Activated CD4-positive, alpha-beta T cell treated with anti-CD3 and anti-CD28 coated beads for 4 hours (primary cell): ENCODE results near the gene TXNL4A.

Experiments used
- DNase-seq, 2 donors: peaks; one replicate each; pipeline ENCODE4 v3.0.0-alpha.2; 2020

The TXNL4A gene

DNA sequence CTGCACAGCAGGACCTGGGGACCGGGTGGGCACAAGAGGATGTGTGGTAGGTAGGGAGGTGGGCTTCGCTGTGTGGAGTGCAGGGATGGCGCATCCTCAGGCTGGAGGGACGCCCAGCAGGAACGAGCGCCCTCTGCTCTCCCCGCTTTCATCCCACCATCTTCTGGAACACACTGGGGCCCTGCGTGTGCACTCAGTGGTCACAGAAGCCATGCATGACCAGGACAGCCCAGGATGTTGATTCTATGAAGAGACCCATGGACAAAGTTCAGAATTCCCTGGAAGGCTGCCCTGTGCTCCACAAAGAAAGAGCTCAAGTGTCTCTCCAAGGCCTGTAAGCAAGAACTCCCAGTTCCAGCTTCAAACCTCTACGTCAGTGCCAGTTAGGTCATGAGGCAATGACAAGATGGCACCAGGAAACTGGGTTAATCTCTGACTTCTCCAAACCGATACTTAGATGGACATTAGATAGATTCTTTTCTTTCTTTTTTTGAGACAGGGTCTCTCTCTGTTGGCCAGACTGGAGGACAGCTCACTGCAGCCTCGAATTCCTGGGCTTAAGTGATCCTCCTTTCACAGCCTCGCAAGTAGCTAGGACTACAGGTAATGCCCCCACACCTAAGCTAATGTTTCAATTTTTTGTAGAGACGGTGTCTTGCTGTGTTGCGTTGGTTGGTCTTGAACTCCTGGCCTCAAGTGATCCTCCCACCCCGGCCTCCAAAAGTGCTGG, 40.3 kb downstream of the TXNL4A start:
- no peak for DNase-seq

DNA sequence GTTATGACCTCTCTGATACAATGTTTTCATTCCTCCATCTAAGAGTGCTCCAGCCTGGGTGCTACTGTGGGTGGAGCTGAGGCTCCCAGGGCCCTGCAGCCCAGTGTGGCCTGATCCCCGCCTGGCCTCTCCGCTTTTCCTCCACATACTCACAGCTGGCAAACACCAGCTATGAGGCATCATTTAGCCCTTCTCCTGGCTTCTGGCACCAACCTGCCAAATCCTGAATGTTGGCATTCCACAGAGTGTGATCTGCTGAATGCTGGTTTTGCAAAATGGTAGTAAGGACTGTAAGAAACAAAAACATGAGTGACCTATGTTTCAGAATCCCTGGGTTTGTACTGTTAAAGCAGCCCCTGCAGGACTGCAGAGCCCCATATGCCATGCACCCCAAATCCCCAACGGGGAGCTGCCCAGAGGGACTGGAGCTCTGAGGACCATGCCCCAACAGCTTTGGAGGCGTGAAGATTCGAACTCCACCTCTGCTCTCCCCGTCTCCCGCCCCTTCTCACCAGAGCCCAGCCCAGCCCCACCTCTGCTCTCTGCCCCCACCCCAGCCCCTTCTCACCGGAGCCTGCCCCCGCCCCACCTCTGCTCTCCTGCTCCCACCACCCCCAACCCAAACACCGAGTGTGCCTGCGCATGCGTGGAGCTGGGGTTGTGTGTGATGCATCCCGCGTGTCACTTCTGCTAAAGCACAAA, 41.2 kb downstream of the TXNL4A start:
- DNase-seq: no peak

DNA sequence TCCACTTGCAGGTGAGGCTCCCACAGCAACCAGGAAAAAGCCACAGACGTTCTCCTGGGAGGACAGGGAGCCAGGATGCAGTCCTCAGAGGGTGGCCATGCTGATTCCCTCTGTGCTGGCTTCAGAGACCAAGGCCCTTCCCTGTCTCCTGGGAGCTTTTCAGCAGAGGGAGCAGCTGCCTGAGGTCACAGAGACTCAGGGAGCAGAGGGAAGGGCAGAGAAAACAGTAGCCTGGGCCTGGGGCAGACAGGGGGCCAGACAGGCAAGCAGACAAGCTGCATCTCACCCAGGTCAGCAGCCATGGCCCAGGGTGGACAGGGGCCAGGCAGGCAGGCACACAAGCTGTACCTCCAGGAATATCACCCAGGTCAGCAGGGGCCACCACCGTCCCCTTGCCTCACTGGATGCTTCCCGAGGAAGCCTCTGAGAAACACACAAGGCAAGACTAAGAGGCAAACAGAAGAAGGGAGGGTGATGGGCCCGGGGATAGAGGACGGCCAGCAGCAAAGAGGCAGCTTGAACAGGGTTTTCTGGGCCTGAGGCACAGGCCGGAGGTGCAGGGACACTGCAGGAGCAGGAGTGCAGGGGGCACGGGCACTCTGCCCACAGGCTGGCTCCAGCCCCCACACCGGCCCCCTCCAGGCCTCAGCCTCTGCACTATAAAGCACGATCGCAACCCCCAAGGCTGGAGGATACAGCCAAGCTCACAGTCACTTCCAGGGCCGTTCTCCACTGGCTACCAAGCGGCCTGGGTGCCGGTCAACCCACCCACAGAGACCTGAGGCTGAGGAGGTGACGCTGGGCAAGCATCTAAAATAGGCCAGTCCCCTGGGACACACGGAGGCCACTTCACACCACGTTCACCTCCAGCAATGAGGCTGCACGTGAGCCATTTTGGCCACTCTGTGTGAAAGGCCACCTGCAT, 43.0 kb downstream of the TXNL4A start:
- no peak for DNase-seq

- no peak for DNase-seq
Observed at GRCh38 chr18:79944746-79945117, 43.6 kb downstream of the TXNL4A start.

DNA sequence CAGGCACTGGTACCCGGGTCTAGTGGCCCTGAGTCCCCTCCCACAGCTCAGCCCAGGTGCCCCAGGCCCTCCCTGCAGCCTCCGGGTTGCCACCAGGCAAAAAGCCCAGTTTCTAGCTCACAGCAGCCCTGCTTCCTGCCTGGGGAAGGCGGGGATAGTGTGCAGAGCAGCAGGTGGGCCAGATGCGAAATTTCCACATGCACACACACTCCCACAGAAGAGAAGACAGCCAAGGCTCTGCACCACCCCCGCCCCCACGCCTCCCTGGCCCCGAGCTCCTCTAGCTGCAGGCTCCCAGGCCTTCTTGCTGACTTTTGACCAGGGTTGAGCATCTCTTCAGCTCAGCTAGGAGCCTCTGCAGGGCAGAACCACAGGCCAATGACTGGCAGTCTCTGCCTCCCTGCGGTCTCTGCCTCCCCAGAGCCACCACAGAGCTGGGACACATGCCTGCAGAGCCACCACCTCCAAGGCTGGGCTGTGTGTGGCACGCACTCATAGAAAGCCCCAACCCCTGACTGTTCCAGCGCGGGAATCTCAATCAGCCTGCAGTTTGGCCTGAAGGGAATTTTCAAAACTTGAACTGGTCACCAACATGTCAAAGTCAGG, 44.1 kb downstream of the TXNL4A start:
- peak in 1 of 2 donors; percentile 20 for DNase-seq

DNA sequence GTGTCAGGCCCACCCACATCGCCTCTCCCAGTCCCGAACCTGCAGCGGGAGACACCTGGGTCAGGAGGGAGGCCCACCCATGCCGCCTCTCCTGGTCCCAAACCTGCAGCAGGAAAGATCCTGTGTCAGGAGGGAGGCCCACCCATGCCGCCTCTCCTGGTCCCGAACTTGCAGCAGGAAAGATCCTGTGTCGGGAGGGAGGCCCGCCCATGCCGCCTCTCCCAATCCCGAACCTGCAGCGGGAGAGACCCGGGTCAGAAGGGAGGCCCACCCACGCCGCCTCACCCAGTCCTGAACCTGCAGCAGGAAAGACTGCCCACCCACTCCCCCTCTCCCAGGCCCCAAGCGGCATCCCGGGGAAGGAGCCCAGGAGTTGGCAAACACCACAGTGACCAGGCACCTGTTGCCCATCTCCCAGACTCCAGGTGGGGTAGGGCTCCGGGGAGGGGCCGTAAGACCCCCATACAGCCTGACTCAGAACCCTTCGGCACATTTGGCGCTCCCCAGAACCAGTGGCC, 44.7 kb downstream of the TXNL4A start:
- no peak for DNase-seq

DNA sequence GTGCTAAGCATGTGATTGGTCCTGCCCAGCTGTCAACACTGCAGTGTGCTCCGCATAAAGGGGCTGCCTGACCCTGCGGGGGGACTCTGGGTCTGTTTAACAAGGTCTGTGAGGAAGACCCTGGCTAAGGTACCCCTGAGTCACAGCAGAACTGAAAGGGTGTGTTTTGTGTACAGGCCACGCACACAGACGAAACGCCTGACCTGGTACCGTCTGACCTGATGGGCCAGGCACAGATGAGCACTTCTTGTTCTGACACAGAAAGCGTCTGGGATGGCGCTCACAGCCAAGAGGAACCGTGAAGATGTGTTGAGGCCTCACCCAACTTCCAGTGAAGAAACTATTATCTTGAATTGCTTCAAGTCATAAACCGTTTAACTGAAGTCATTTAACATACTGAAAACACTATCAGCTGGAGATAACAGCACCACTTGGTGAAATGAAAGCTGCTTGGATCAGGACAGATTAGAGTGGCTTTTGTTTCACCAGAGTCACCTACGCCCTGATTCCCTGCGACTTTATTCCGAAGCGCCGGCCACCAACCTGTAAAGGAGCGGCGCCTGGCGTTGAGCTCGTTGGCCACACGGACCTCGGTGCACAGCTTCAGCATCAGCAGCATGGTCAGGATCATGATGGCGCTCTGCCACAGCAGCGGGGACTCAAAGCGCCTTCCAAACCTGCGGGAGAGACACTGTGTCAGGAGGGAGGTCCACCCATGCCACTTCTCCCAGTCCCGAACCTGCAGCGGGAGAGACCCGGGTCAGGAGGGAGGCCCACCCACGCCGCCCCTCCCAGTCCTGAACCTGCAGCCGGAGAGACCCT, 45.4 kb downstream of the TXNL4A start:
- no peak for DNase-seq

DNA sequence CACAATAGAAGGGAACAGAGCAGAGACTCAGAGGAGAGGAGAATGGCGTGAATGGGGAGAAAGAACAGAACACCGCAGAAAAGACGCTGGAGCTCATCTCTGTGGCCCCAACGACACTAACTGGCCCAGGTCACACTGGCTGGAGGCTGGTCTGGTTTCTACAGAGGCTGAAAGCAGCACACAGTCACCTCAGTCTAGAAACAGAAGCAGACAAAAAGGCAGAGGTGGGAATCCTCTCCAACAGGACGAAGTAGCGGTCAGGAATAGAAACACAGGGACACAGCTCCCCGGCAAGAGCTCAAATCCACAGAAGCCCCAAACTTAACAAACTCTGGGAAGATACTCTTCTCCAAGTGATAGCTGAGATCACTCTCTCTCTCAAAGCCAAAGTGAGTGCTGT, 46.2 kb downstream of the TXNL4A start:
- DNase-seq: no peak

DNA sequence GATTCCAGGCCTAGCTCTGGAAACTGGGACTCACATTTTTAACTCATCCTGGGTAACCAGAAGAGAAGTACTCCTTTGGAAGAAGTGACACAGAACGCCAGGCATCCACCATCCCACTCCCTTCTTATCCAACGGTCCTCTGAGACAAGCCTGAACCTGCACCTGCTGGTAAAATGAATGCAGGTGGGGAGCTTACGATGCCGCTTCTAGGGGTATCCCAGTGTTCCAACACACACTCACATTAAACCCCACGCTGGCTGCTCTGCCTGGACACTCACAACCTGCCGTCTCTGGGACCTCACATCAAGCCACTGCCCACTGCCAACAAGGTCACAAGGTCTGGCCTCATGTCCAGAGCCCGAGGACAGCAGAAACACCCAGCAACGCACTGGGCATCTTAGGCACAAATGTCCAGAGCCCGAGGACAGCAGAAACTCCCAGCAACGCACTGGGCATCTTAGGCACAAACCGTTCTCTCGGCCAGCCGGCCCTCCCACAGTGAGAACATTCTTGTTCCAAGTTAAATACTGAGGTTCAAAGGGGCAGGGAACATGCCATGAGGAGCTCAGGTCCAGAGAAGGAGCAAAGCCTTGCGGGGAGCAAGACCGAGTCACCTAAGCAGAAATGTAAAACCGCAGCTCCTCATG, 46.8 kb downstream of the TXNL4A start:
- DNase-seq: no peak

GRCh38 chr18:79940814-79941472, 47.4 kb downstream of the TXNL4A start:
- no peak for DNase-seq

- no peak for DNase-seq
Observed at GRCh38 chr18:79940126-79940813, 48.1 kb downstream of the TXNL4A start.

DNA sequence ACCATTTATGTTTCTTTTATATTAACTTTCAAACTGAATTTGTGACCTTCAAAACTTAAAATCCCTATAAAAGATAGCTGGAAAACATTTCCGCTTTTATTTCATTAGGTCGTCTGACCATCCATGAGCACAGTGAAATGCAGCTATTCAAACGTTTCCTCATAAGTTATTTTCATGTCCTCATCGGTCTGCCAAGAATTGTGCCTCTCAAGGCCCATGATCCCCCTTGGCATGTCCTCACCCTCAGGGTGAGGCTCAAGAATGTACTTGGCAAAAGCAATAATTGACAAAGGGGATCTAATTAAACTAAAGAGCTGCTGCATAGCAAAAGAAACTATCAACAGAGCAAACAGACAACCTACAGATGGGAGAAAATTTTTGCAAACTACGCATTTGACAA, 49.3 kb downstream of the TXNL4A start:
- no peak for DNase-seq

DNA sequence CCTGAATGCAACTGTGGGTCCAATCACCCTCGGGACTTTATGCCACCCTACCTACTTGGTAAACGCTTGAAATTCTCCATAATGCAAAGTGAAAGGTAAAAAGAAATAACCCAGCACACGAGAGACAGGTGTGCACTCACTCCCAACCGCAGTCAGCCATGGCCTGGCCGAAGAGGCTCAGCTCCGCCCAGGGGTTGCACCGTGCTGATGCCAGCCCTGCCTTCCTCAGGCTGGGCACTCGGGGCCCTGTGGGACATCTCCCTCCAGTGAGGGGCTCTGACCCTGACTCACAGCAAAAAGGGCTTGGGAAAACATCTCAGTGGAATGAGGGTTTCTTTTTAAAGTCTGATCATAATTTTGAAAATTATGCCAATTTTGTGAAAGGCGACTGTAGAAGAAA, 50.2 kb downstream of the TXNL4A start:
- DNase-seq: no peak

DNA sequence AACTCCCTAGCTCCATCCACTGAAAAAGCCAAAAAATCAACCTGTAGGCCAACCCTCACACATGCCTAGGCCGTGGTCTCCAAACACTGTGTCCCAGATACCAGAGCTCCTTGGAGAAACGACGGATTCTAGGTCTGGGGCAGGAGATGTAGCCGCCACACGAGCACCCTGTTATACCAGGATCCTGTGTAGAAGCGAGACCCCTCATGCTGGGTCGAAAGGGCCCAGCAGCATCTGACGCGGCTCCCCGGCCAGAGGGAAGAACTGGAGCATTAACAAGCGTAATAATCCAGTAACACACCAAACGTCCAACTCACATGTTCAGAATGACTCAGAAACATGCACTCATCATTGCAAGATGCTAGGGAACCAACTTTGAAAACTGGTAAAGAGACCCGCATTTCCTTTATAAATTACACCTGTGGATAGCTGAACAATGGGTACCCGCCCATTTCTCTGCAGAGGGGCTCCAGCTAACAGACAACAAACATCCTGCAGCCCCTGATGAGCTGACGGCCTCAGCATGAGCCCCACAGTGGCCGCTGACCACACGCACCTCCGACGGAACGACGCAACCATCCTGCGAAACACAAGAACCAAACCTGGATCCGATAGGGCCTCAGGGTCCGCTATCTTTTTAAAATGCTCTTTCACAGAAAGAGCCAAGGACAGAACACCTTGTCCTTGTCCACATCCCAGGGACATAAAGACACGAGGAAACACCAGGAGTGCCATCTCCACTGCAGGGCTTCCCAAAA, 51.1 kb downstream of the TXNL4A start:
- no peak for DNase-seq

GRCh38 chr18:79936641-79937040, 51.7 kb downstream of the TXNL4A start:
- DNase-seq: no peak

DNA sequence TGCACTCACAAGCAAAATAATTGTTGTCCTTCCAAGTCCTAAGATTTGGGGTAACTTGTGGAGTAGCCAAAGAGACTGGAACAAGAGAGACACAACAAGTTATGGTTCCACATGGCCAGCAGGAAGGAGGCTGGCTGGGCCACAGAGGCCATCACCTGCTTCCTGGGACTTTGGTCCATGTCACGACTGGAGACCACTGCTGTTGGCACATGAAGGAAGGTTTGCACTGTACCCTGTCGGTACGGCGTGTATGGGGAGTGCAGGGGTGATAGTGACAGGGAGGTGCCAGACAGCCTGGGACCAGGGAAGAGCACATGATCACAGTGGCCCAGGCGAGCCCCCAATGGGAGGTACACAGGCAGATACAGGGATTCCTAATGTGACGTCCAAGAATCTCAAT, 52.4 kb downstream of the TXNL4A start:
- no peak for DNase-seq

DNA sequence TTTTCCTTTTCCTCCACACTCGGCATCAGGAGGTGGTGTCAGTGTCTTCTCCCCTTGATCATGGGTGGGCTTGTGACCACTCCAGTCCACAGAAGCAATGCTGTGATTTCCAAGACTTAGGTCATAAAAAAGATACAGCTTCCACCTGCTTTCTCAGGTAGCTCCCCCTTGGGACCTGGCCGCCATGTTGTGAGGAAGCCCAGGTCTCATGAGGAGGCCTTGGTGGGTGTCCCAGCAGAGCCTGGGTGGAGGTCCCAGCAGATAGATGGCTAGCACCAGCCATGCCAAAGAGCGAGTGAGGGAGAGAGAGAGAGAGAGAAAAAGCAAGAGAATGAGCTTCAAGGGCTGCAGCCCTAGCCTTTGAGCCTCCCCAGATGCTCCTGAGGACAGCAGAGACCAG, 52.9 kb downstream of the TXNL4A start:
- DNase-seq: no peak

DNA sequence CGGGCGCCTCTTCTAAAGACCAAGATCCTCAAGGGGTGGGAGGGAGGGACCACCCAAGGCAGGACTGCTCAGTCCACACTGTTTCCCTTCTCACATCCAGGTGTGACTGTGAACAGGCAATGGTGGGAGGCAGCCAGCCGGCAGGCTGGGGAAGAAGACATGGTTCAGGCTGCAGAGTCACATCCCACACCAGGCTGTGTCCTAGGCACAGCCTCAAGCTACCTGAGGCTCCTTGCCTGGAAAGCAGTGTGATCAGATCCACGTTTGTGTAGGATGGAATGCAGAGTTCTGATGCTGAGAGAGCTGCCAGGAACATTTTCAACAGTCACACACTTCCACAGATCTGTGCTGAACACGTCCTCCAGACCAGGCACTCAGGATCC, 53.3 kb downstream of the TXNL4A start:
- no peak for DNase-seq

GRCh38 chr18:79934311-79935097, 53.9 kb downstream of the TXNL4A start:
- DNase-seq: no peak
